Activated CD8-positive, alpha-beta memory T cell treated with anti-CD3 and anti-CD28 coated beads for 48 hours (primary cell): ENCODE results near the gene KDM6B.

ENCODE experiments used
- DNase-seq, 3 experiments: peaks; one replicate each; pipeline ENCODE4 v3.0.0-alpha.2; 2020; ENCODE audit warnings: low read depth in 2 of 3, low spot score in 2 of 3

Gene KDM6B

DNA sequence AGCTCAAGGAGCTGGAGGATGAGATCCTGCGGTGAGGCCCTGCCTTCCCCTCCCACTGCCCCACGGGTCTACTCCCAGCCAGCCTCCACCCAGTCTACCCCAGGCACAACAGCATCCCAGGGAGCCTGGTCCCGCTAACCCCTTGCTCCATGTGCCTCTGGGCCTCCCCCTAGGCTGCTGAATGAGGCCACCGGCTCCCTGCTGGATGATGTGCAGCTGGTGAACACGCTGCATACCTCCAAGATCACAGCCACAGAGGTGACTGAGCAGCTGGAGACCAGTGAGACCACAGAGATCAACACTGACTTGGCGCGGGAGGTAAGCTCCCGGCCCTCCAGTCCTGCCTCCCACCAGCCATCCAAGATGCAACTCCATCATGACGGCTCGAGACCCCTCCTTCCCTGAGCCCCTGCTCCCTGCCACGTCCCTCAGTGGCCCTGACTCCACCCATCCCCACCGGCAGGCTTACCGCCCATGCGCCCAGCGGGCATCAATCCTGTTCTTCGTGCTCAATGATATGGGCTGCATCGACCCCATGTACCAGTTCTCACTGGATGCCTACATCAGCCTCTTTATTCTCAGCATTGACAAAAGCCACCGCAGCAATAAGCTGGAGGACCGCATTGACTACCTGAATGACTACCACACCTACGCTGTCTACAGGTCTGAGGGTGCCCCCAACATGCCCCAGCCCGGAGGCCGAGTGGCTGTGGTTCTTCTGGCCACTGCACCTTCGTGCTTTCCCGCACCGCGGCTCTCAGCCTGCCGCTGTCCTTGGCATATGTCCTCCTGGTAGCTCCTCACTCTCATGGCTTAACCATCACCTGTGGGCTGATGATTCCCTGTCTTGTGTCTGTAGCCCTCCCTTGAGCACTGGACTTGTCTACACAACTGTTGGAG lies 15.0 kb upstream of the KDM6B start:
- no peak for DNase-seq

DNA sequence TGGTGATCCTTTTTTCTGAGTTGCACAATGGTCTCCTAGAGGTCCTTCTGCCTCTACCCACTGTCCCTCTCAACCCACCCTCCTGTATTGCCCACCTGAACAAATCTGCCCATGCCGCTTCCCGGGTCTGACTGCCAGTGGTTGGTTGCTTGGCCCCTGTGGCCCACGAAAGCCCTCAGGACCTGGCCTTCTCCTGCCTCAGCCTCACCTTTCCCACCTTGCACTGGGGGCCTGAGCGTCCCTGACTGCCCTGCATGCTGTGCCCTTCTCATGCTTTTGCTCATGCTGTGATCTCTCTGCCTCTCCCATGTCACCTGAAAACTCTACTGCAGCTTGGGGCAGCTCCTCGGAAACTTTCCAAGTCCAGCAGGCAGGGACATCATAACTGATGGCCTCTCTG lies 13.8 kb upstream of the KDM6B start:
- DNase-seq = no peak

DNA sequence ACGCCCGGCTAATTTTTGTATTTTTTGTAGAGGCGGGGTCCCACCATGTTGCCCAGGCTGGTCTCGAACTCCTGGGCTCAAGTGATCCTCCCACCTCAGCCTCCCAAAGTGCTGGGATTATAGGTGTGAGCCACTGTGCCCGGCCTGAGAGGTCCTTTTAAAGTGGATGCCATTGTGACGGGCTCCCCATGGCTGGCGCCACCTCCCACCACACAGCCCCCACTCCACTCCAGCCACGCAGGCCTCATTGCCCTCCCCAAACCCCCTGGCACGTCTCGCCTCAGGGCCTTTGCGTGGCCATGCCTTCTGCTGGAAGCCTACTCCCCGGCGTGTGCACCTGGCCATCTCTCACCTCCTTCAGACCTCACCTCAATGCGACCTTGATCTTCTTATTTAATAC lies 11.9 kb upstream of the KDM6B start:
- DNase-seq = no peak

DNA sequence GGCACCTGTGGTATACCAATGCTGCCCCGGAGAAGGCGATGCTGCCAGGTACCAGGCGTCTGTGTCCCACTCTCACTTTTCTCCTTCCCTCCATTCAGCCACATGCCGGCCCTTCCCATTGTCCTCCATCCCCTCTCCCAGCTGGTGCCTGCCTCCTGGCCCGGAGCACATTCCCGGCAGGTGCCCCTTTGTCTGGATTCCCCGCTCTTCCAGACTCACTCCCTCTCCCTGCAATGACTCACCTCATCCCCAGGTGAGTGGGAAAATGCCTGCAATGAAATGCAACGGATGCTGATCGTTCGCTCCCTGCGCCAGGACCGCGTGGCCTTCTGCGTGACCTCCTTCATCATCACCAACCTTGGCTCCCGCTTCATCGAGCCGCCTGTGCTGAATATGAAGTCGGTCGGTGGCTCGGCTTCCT lies 10.4 kb upstream of the KDM6B start:
- DNase-seq = no peak

DNA sequence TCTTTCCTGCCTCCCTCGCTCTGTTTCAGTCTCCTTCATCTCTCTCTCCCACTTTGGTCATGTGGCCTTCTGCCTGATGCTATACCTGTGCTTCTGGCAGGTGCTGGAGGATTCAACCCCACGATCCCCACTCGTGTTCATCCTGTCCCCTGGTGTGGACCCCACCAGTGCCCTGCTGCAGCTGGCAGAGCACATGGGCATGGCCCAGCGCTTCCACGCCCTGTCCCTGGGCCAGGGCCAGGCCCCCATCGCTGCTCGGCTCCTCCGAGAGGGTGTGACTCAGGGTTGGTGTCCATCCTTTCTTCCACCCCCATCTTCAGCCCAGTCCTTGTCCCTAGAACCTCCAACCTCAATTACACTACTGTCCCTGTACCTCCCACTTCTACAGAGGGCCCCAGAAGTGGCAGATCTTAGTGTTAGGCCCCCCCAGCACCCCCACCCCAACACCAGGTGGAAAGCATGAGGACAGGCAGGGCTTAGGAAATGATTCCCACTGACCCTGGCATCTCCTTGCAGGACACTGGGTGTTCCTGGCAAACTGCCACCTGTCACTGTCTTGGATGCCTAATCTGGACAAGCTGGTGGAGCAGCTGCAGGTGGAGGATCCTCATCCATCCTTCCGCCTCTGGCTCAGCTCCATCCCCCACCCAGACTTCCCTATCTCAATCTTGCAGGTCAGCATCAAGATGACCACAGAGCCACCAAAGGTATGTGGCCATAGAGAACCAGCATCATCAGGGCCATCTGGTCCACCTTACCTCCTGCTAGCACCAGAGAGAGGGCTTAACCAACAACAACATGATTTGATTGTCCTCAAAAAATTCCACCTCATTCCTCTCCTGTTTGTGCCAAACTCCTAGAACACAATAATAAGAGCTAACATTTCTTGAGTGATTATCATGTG lies 9.7 kb upstream of the KDM6B start:
- no peak for DNase-seq

DNA sequence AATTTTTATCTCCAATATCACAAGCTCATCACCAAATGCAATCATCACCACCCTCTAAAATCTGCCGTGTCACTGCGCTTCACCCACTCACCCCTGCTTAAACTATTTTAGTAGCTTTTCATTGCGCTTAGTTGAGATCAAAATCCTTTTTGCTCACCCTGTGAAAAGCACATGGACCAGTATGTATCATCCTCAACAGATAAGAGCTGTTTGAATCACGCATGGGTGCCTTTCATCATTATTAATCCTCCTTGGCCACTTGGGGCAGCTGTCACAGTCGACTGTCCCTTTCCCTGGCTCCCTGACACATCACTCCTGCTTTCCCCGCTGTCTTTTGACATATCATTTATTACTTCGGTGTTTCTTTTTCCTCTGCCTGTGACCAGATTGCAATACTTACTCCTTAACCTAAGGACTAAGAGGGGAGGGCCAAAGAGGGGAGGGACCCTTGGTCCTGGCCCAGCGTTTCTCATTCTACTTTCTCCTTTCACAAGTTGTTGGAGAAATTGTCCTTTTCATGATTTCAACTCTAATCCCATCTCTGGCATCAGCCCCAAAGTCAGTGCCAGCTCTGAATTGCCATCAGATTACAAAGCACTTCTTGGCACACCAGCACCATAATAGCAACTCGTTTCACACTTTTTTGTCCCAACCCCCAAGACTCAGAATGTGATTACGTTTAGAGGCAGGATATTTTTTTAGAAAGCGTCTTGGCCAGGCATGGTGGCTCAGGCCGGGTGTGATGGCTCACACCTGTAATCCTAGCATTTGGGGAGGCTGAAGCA lies 8.6 kb upstream of the KDM6B start:
- DNase-seq = no peak

DNA sequence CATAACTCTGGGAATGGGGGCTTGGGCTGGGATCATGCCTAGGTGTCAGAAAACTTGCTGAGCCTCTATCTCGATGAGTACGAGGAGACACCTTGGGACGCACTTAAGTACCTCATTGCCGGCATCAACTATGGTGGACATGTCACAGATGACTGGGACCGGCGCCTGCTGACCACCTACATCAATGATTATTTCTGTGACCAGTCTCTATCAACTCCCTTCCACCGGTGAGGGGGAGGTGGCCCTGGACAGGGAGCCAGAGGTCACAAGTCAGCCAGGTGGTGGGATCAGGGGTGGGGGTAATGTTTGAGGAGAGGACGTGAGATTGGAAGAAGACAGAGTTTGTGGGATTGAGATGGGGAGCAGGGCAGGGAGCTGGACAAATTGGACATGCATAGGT lies 3.4 kb upstream of the KDM6B start:
- no peak for DNase-seq

DNA sequence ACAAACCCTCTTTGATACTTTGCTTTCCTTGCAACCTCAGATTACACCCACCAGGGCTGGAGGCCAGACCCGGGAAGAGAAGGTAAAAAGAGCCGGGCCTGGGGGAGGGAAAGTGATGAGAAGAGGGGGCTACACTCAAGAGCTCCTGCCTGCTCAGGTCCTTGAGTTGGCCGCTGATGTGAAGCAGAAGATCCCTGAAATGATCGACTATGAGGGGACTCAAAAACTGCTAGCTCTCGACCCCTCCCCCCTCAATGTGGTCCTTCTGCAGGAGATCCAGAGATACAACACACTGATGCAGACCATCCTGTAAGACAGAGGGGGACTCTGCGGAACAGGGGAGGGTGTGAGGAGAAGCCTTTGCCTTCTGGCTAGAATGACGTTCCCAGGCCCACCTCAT lies 2.8 kb upstream of the KDM6B start:
- no peak for DNase-seq

DNA sequence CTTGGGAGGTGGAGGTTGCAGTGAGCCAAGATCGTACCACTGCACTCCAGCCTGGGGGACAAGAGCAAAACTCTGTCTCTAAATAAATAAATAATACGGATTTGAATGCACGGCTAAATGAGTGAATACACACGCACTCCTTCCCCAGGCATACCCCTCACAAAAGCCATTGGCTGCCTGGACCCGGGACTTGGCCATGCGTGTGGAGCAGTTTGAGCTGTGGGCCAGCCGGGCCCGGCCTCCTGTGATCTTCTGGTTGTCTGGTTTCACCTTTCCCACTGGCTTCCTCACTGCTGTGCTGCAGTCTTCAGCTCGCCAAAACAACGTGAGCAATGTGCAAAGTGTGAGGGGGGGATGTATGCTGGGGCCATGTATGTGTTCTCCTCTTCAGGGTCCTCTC lies 1.6 kb upstream of the KDM6B start:
- no peak for DNase-seq

DNA sequence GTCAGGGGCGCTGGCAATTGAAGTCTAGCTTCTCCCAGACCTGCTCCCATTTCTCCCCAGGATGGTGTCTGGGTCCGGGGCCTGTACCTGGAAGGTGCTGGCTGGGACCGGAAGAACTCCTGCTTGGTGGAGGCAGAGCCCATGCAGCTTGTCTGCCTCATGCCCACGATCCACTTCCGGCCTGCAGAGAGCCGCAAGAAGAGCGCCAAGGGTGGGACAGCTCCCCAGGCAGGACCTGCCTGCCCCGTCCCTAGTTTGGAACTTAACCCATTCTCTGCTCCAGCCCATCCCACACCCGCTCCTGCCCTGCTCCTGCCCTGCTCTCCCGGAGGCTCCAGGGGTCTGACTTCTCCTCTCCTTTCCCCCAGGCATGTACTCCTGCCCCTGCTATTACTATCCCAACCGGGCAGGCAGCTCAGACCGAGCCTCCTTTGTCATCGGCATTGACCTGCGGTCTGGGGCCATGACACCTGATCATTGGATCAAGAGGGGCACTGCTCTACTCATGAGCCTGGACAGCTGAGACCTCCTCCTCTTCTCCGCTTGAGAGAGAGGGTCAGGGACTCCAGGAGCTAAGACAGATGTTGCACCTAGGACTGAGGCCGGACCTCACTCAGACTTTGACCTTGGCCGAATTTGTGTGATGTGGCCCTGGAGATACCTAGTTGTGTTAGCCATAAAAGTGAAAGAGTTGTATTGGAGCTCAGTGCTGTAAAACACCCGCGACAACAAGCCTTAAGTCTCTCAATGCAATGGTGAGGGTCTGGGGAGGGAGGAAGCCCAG lies 814 bp upstream of the KDM6B start:
- no peak for DNase-seq

DNA sequence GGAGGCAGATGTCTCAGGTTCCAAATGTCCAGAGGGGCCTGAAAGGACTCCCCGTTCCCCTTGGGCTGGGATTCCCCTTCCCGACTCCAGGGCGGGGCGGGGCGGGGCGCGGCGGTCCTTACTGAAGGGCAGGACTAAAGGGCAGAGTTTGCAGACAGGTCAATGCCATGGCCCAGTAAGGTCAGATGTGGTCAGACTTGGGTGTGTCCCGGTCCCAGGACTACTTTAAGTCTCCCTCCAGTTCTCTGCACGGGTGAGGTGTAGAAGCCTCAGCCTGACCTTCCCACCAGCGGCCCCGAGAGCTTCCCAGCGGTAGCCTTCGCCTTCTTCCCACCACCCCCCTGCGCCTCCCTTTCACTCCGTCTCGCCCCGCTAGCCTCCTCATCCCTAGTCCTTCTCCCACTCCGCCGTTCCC lies 532 bp downstream of the KDM6B start:
- DNase-seq = no peak

DNA sequence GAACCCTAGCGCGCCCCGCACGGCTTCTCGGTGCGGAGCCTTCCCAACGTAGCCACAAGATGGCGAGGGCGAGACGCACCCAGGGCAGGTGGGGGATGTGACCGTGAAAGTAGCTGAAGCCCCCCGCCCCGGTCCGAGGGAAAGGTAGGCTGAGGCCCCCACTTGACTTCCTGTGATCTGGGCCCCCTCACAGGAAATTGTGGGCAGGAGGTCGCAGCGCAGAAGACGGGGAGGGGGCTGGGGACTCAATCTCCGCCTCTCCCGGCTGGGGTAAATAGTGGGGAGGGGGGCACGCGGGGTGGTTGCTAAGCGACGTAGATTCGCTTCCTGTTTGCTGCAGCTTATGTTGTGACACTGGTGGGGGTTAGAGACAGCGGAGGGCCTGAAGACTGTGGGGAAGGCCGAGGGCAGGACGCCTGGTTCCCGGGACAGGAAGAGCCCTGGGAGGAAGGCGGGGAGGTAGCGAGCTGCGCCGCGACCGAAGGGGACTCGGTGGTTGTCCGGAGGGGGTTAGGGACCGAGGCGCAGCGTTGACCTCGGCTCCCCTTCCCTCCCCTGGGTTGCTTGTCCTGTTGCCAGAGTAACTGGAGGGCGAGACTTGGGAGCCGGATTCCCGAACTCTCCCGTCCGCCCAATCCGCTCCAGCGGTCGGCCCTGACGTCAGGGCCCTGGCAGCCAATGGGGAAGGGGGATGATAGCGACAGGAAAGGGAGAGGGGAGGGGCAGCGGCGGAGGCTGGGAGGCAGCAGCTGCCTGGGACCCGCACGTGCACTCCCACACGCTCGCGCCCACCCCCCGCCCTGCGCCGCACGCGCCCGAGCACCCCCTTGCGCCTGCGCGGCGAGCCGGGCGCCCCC lies 1.2 kb downstream of the KDM6B start:
- peak; percentile 66 to 80 (median 69) for DNase-seq

DNA sequence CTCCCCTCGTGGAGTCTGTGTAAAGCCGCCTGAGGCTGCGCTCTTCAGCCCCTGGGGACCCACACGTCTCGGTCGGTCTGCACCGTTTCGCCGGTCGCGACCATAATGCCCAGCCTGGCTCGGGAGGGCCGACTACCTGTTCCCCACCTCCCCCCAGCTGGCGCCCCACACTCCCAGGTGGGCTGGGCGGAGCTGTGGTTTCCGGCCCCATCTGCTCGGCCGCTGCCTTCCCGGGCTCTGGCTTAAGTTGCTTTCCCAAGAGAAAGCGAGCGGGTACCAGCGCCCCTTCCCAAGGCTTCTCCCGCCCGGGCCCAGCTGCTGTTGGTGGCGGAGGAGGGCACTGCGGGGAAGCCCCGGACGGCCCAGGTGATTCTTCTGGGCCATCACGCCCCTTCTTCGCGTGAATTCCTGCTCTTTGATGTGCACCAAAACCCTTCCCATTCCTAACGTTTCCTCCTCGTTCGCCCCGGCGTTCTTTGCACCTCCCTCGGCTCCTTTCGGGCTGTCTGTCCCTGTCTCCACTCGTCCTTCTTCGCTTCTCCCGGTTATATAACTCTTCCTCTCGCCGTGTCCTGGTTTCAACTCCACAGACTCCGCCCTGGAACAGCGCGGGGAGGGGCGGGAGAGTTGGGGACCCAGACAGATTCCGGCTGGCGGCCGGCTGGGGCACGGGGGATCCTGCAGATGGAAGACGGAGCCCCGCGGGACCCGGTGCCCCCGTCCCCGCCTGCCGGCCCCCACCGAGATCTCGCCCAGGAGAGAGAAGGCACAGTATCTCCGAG lies 2.0 kb downstream of the KDM6B start:
- DNase-seq = no peak

DNA sequence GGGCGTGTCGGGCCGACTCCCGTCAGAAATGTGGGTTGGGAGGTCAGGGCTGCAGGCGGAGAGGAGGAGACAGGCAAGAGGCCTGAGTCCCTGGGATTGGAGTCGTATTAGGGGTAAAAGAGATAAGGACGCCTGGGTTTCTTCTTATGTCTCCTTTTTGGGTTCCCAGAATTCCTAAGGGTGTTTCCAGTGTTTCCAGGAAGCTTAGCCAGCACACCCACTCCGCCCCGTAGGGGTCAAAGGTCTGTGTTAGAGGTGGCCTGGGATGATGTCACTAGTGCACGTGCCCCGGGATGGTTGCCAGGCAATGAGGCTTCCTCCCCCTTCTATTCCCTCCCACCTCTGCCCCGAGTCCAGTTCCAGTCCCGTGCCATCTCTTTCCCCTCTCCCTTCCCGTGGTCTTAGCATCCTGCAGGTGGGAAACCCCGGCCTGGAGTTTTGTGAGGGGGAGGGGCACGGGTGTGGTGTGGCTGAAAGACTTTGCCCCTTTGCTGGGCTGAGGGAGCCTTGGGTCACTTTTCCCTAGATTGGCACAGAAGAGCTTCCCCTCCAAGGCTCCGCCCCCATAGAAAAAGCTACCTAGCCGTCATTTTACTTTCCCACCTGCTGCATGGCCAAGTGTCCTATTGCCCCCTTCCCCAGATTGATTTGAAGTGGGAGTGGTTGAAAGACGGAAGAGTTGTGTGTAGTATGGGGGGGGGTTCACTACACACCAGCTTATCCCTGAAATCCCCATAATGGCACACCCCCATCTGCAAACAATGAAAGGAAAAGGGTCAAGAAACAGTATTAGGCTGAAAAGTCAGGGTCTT lies 2.8 kb downstream of the KDM6B start:
- peak in 1 of 3 experiments; percentile 23 for DNase-seq

DNA sequence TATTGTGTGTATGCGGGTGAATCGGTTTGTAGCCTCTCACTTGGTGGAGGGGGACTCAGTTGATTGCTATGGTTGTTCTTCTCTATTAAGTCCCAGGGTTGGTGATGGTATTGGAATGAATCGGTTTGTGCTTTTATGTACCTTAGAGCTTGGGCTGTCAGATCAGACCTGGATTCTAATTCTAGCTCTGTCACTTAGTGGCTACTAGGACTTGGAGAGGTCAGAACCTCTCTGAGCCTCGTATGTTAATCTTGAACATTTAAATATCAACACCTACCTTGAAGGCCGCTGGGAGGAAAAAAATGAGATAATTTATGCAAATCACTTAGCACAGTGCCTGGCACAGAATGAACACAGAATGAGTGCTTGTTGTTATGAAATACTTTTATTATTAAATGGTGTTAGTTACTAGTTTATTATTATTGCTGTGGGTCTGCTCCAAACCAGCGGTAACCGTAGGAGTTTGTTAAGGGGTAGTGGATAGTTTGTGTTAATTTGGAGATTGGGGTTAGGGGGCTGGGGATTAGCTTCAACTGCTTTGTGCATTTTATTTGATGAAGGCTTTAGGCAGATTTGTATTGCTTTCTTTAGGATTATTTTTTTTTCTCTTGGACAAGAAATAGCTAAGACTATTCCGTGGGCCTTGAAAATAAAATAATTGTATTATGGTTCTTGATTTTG lies 3.5 kb downstream of the KDM6B start:
- DNase-seq = no peak

DNA sequence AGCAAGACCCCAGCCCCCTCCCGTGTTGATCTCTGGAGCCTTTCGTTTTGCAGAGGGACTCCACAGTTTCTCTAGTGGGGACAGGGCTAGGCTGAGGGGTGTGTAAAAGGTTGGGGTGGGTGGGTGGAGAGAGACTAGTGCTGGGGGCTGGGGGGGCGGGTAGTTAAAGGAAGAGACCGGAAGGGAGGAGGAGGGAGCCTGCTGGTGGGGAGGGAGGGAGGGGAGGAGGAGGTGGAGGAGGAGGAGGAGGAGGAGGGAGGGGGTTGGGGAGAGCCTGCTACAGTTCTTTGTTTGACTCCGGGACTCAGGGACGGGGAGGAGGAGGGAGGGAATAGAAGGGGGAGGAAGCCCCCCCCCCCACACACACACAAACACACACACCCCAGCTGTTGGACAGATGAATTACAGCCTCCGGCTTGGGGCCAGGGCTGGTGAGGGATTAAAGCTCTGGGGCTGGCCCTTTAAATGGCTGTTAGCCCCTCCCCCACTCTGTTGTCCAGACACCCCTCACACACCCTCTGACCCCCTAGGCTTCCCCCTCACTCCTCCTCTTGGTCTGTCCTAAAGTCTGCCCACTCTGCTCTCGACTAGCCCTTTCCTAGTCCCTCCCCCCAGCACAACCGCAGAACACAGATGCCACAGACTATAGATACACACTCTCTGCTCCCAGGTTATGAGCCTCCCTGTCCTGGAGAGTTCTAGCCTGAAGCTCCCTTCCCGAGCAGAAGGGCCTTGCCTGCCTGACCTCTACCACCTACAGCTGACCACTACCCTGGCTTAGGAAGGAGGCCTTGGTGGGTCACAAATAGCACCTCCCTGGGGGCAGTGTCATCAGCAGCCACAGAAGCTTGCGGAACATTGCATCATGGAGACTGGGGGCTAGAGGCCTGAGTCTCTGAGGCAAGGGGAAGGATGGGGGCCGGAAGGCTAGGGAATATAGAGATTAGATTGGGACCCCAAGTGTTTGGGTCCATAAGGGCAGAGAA lies 4.4 kb downstream of the KDM6B start:
- no peak for DNase-seq
